Measurements from ENCODE around the gene SCAANT1.

- TF ChIP-seq POLR2A (IDR thresholded peaks at IDR 0.05) (no peak), CTCF (IDR thresholded peaks at IDR 0.05) (no peak)
Observed at GRCh38 chr3:63959146-63959545, 47.0 kb upstream of the SCAANT1 start.
